GM12874 (cell line): Measurements from ENCODE around the gene ECM1.
A peak's percentile ranks its signal among the peaks of the same experiment; 100 is the strongest.

Experiments
- TF ChIP-seq, protein P1 (sequence below): IDR thresholded peaks from 2 replicates; pipeline ENCODE4 v1.5.1; 2011; ENCODE audit warnings: low read depth, mild to moderate bottlenecking, control low read depth, low read length, moderate library complexity; ENCODE audit not compliant: insufficient read depth

Gene ECM1

DNA sequence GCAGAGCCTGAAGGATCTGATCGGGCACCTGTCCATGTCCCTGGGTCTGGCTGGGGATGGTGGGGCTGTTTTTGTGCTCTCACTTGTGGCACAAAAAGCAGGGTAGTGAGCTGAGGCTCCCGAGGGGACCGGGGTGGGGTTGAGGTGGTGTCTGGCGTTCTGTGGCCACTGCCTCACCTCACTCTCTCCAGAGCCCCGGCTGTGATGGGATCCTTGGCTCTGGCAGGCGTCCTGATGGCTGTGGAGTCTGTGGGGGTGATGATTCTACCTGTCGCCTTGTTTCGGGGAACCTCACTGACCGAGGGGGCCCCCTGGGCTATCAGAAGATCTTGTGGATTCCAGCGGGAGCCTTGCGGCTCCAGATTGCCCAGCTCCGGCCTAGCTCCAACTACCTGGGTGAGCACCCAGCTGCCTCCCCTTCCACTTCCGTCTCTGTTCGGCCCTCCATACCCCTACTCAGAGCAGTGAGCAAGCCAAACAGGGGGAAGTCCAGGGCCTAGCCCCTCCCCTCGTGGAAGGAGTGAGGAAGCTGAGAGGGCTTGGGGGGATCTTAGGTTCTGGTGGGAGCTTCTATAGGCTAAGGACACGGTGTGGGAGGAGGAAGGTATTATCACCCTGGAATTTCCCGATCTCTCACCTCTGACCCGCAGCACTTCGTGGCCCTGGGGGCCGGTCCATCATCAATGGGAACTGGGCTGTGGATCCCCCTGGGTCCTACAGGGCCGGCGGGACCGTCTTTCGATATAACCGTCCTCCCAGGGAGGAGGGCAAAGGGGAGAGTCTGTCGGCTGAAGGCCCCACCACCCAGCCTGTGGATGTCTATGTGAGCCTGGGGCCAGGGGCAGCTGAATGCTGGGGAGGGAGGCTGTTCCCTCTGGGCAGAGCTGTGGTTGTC is 48.3 kb downstream of the ECM1 start:
- TF ChIP-seq, protein P1, sequence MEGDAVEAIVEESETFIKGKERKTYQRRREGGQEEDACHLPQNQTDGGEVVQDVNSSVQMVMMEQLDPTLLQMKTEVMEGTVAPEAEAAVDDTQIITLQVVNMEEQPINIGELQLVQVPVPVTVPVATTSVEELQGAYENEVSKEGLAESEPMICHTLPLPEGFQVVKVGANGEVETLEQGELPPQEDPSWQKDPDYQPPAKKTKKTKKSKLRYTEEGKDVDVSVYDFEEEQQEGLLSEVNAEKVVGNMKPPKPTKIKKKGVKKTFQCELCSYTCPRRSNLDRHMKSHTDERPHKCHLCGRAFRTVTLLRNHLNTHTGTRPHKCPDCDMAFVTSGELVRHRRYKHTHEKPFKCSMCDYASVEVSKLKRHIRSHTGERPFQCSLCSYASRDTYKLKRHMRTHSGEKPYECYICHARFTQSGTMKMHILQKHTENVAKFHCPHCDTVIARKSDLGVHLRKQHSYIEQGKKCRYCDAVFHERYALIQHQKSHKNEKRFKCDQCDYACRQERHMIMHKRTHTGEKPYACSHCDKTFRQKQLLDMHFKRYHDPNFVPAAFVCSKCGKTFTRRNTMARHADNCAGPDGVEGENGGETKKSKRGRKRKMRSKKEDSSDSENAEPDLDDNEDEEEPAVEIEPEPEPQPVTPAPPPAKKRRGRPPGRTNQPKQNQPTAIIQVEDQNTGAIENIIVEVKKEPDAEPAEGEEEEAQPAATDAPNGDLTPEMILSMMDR, result no peak

DNA sequence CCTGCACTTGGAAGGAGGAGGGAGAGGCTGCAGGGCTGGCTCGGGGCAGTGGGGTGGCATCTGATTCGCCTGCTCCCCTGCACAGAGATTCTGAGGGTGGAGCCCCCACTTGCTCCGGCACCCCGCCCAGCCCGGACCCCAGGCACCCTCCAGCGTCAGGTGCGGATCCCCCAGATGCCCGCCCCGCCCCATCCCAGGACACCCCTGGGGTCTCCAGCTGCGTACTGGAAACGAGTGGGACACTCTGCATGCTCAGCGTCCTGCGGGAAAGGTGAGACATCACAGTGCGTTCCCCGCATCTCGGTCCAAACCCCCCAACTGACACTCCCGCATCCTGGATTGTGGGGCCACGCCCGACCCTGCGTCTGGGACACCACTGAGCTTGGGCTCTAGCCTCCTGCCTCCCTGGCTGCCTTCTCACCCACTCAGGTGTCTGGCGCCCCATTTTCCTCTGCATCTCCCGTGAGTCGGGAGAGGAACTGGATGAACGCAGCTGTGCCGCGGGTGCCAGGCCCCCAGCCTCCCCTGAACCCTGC is 49.2 kb downstream of the ECM1 start:
- TF ChIP-seq, protein P1, result no peak

DNA sequence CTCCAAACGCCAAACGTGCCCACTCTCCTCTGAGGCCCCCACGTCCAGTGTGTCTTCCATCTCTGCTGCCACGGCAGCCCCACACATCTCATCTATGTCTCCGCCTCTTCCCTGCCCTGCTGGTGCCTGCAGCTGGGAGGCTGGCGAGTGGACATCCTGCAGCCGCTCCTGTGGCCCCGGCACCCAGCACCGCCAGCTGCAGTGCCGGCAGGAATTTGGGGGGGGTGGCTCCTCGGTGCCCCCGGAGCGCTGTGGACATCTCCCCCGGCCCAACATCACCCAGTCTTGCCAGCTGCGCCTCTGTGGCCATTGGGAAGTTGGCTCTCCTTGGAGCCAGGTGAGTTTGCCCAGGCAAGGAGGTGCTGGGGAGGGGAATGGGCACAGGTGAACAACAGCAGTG is 49.9 kb downstream of the ECM1 start:
- TF ChIP-seq, protein P1, result no peak

DNA sequence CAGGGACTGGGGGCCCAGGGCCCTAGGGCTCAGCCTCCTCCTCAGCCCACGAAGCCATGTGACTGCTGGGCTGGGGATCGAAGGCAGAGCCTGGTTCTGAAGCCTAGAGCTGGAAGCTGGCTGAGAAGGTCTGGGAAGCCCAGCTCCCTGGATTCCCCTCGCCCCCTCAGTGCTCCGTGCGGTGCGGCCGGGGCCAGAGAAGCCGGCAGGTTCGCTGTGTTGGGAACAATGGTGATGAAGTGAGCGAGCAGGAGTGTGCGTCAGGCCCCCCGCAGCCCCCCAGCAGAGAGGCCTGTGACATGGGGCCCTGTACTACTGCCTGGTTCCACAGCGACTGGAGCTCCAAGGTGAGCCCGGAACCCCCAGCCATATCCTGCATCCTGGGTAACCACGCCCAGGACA is 50.4 kb downstream of the ECM1 start:
- TF ChIP-seq, protein P1, result no peak

DNA sequence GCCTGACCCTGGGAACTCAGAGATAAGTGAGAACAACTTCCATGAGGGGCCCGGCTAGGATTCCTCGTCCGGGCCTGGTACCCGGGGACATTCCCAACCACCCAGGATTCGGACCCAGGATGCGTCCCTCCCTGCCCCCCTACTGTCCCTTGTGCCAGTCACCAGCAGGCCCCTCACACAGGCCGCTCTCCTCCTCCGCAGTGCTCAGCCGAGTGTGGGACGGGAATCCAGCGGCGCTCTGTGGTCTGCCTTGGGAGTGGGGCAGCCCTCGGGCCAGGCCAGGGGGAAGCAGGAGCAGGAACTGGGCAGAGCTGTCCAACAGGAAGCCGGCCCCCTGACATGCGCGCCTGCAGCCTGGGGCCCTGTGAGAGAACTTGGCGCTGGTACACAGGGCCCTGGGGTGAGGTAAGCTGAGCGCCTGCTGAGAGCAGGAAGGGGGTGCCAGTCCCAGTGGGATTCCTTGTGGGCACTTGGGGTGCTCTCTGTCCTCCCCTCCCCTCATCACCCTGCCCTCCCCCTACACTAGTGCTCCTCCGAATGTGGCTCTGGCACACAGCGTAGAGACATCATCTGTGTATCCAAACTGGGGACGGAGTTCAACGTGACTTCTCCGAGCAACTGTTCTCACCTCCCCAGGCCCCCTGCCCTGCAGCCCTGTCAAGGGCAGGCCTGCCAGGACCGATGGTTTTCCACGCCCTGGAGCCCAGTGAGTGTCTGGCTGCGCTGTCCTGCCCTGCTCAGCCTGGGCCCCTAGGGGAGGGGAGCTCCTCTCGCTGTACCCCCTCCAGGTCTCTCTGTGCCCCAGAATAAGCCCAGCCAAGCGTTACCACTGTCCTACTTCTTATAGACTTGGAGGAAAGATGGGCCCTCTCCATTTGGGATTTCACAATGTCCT is 51.1 kb downstream of the ECM1 start:
- TF ChIP-seq, protein P1, result no peak

DNA sequence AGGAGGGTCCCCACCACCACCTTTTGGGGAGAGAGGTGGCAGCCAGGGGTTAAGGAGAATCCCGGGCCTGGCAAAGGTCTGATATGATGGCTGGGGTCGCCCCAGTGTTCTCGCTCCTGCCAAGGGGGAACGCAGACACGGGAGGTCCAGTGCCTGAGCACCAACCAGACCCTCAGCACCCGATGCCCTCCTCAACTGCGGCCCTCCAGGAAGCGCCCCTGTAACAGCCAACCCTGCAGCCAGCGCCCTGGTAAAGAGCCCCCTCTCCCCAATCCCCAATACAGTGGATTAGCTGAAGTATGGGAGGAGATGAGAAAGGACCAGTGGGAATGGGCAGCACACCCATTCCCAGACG is 51.7 kb downstream of the ECM1 start:
- TF ChIP-seq, protein P1, result no peak

DNA sequence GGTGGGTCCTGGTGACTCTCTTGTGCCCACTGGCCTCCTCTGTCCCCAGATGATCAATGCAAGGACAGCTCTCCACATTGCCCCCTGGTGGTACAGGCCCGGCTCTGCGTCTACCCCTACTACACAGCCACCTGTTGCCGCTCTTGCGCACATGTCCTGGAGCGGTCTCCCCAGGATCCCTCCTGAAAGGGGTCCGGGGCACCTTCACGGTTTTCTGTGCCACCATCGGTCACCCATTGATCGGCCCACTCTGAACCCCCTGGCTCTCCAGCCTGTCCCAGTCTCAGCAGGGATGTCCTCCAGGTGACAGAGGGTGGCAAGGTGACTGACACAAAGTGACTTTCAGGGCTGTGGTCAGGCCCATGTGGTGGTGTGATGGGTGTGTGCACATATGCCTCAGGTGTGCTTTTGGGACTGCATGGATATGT is 52.1 kb downstream of the ECM1 start:
- TF ChIP-seq, protein P1, result peak; percentile 97
